Measurements from ENCODE around the gene HBQ1.
A peak's percentile ranks its signal among the peaks of the same experiment; 100 is the strongest.
"Not testable (repeated sequence)": the region's sequence is repeated elsewhere in the genome, so short reads cannot be mapped to it uniquely, and the experiment has no call there.

Gene HBQ1

GRCh38 chr16:166375-167121 lies 13.7 kb upstream of the HBQ1 start:
- DNase-seq (ENCODE audit: low read depth): no peak
- no peak overlapping the region for H3K4me3 ChIP-seq (ENCODE audit: low read length)
- no peak for TF ChIP-seq CTCF (IDR thresholded peaks at IDR 0.05; ENCODE audit: insufficient read depth, low read depth, low read length, missing control alignments)

- H3K4me3 ChIP-seq (ENCODE audit: low read length): no peak overlapping the region
- TF ChIP-seq CTCF (IDR thresholded peaks at IDR 0.05; ENCODE audit: insufficient read depth, low read depth, low read length, missing control alignments): no peak
- no peak for DNase-seq (ENCODE audit: low read depth)
These were observed 13.1 kb upstream of the HBQ1 start for GRCh38 chr16:167122-167690.

GRCh38 chr16:168424-168823 lies 11.8 kb upstream of the HBQ1 start:
- TF ChIP-seq CTCF (IDR thresholded peaks at IDR 0.05; ENCODE audit: insufficient read depth, low read depth, low read length, missing control alignments): no peak
- no peak for DNase-seq (ENCODE audit: low read depth)
- no peak overlapping the region for H3K4me3 ChIP-seq (ENCODE audit: low read length)

GRCh38 chr16:169014-169413 lies 11.2 kb upstream of the HBQ1 start:
- DNase-seq (ENCODE audit: low read depth): no peak
- no peak overlapping the region for H3K4me3 ChIP-seq (ENCODE audit: low read length)
- no peak for TF ChIP-seq CTCF (IDR thresholded peaks at IDR 0.05; ENCODE audit: insufficient read depth, low read depth, low read length, missing control alignments)

GRCh38 chr16:170088-170507 lies 10.2 kb upstream of the HBQ1 start:
- H3K4me3 ChIP-seq (ENCODE audit: low read length): not testable (repeated sequence)
- peak; percentile 18 for DNase-seq (ENCODE audit: low read depth)

- TF ChIP-seq CTCF (IDR thresholded peaks at IDR 0.05; ENCODE audit: insufficient read depth, low read depth, low read length, missing control alignments): no peak
- no peak for DNase-seq (ENCODE audit: low read depth)
- H3K4me3 ChIP-seq (ENCODE audit: low read length): no peak overlapping the region
These were observed 9.5 kb upstream of the HBQ1 start for GRCh38 chr16:170788-171187.

- not testable (repeated sequence) for H3K4me3 ChIP-seq (ENCODE audit: low read length); DNase-seq (ENCODE audit: low read depth)
These were observed 7.8 kb upstream of the HBQ1 start, which contains the start of gene HBA2 for GRCh38 chr16:172374-172941. TSS of gene HBA2 (plus strand) at chr16:172876. CDS start at chr16:172913, 37 bp downstream.

GRCh38 chr16:173211-173854 lies 6.9 kb upstream of the HBQ1 start:
- H3K4me3 ChIP-seq (ENCODE audit: low read length); DNase-seq (ENCODE audit: low read depth): not testable (repeated sequence)

- DNase-seq (ENCODE audit: low read depth): peak; percentile 29
These were observed 6.1 kb upstream of the HBQ1 start for GRCh38 chr16:173928-174769.

More at GRCh38 chr16:173928-174769, 6.1 kb upstream of the HBQ1 start:
- not testable (repeated sequence) for H3K4me3 ChIP-seq (ENCODE audit: low read length)
